Kidney capillary endothelial cell (primary cell): ENCODE data around the gene LRRC17.
"Not testable (repeated sequence)": the region's sequence is repeated elsewhere in the genome, so short reads cannot be mapped to it uniquely, and the experiment has no call there.

Experiments used
- DNase-seq: peaks from one replicate; pipeline ENCODE4 v3.0.0-alpha.2; 2018; ENCODE audit warnings: low spot score

LRRC17 gene

DNA sequence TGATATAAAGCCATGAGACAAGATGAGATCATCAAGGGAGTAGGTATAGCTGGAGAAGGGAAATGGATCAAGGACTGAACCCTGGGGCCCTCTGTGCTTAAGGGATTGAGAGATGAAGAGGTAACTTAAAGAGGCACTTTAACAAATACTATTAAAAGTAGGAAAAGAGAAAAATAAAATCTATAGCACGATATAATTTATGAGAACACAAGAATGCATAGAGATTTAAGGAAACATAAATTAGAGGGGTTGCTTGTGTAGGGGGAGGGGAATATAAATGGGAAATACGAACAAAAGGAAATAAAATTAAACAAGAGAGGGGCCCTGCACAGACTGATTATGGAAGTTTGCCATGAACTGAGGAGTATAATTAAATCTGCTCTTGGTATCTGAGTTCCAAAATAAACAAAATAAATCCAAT is 15.6 kb upstream of the LRRC17 start:
- no peak for DNase-seq

DNA sequence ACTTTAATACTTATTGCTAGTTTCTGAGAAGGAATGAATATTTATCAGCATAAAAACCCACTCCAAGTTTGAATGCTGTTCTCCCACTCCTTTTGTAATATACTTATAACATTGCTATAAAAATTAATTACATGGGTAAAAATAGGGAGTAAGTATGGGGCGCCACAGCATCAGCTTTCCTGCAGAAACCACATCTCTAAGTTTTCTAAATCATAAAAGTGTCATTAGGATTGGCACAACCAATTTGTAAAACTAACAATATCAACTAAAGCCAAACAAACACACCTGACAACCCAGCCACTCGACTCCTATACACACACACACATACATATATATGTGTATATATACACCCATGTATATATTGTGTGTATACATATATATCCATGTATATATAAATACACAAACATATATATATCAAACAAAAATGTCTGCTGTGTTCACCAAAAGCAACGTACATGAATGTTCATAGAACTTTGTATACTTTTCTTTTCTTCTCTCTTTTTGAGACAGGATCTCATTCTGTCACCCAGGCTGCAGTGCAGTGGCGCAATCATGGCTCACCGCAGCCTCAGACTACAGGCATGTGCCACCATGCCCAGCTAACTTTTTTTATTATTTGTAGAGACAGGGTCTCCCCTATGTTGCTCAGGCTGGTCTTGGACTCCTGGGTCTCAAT is 14.8 kb upstream of the LRRC17 start:
- no peak for DNase-seq

DNA sequence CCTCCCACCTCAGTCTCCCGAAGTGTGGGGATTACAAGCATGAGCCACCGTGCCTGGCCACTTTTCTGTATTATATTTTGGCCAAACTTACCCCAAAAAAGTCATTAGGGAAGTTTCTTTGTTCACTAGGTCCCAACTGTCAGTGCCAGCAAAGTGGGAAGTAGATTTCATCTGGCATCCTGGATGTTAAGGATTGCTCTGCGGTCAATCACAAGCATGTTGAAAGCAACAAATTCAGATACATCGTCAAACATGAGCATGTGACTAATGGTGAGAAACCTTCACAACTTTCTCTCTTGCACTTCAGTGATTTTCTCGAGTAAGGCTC is 14.3 kb upstream of the LRRC17 start:
- no peak for DNase-seq

DNA sequence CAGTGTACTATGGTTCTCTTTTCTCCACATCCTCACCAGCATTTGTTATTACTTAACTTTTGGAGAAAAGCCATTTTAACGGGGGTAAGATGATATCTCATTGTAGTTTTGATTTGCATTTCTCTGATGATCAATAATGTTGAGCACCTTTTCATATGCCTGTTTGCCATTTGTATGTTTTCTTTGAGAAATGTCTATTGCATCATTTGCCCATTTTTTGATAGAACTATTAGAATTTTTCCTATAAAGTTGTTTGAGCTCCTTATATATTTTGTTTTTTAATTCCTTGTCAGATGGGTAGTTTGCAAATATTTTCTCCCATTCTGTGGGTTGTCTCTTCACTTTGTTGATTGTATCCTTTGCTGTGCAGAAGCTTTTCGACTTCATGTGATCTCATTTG is 10.7 kb upstream of the LRRC17 start:
- not testable (repeated sequence) for DNase-seq

DNA sequence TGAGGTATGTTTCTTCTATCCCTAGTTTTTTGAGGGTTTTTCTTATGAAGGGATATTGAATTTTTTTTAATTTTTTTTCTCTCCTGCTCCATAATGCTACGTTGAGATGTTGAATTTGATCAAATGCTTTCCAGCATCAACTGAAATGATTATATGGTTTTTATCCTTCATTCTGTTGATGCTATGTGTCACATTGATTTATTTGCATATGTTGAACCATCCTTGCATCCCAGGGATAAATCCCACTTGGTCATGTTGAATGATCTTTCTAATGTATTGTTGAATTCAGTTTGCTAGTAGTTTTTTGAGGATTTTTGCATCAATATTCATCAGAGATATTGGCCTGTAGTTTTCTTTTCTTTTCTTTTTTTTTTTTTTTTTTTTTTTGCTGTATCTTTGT is 9.2 kb upstream of the LRRC17 start:
- not testable (repeated sequence) for DNase-seq

DNA sequence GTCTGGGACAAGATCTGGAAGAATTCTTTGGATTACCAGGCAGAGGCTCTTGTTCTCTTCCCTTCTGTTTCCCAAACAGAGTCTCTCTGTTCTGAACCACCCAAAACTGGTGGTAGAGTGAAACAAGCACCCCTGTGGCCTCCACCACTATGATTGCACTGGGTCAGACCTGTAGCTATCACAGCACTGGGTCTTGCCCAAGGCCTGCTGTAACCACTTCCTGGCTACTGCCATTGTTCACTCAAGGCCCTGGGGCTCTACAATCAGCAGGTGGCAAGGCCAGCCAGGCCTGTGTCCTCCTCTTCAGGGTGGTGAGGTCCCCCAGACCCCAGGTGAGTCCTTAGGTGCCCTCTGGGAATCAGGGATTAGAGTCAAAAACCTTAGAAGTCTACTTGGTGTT is 4.1 kb upstream of the LRRC17 start:
- no peak for DNase-seq

DNA sequence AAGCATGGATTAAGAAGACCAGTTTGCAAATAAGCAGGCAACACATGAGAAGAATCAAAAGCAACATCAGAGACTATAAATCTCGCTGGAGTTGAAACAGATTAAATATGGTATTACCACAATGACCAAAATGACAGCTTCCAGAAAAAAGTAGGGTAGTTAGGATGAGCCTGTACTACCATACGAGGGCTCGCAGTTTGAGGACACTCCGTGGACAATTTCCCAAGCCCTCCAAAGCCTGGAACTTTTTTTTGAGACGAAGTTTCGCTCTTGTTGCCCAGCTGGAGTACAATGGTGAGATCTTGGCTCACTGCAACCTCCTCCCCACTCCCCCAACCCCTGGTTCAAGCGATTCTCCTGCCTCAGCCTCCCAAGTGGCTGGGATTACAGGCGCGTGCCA is 1.0 kb downstream of the LRRC17 start:
- no peak for DNase-seq

DNA sequence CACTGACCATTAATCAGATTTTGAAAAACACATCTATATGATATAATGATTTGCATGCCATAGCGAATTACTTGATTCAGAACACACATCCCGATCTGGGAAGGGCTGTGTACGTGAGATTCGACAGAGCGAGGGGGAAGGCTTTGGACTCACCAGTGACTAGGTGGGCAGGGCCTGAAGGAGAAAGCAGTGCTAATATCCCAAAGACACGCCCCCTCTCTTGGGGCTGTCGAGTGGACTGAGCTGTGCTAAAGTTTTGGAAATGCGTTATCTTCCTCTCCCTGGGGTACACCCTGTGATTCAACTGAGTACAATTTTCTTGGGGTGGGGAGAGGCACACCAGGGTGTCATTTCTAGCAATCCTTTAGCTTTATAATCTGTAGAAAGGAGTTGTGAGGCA is 1.8 kb downstream of the LRRC17 start:
- no peak for DNase-seq

DNA sequence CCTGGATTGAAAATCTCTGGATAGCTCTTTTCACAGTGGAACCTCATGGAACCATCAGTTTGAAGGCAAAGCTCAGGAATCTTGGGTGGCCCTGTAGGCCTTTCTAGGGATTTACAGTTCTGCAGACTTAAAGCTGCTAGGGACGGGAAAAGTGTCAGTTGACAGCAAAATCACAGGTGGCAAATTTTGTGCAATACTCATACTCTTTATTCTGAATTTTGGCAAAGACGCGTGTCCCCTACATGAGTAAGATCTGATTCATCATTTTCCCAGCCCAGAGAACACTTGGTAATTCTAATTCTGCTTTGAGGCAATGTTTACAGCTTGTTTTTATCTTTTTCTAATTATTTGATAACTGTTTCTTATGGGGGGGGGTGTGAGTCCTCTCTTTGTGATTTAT is 3.6 kb downstream of the LRRC17 start:
- no peak for DNase-seq

DNA sequence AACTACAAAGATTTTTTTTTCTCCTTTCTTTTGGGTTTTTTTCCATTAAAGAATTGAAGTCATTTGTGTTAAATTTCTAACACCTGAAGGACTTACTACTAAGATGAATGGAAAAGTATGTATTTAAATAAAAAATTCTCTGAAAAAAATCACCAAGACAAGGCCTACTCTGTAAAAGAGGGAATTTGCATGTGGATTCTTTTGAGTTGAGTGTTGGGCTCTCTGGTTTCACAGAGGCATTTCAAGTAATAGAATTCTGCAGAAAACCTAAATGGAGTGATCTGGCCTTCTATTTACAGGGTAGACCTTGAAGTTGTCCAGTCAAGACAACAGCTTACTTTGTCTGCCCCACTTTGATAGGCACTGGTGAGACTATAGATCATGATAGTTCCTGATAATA is 4.1 kb downstream of the LRRC17 start:
- DNase-seq: no peak

DNA sequence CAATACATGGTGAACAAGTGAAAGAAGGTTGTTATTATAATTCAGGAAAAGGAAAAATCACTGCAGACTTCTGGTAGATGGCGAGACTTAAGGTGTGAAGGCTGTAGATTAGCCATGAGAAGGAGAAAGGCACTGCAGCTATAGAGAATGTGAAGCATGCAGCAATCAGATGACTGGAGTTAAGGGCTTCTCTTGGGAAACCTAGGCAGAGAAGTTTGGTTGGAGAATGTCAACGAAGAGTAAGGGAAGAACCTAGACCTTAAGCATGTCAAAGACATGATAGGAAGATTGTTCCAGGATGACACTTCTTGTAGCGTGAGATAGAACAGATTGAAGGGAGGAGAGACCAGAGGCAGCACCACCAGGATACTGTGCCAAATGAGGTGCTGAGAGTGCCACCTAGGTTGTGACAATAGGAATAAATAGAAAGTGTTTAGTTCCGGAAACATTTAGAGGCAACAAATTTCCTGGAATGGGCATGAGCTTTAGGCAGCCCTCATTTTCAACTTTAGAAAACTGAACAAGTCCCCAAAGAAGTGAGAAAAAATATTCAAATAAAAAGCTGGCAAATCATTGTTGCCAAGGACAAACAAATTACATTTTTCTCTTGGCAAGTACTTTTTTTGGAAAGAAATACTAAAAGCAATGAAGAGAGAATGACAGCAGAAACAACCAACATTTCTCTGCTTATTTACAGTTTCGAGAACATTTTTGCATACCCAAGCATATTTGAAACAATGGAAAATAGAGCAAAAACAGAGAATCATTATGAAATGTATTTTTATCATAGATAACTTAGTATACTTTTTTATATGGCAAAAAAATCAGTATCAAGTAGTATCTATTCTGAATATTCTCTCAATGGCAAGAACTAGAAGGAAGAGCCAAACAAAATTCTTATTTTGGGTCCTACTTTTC is 4.9 kb downstream of the LRRC17 start:
- no peak for DNase-seq

DNA sequence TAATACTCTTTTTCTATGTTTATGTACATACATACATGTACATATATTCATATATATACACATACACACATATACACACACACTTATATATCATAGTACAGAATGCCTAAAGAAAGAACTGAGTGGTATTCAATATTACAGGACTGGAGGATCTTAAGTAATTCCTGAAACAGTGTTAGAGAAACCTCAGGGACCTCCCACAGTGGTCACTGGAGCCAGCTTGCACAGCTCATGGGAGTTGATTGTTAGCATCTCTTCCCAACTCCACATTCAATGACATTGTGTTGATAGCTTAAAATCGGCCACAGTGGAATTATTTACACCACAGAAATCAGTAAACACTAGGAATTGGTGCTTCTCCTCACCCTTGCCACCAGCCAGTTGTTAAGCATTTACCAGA is 6.0 kb downstream of the LRRC17 start:
- no peak for DNase-seq

DNA sequence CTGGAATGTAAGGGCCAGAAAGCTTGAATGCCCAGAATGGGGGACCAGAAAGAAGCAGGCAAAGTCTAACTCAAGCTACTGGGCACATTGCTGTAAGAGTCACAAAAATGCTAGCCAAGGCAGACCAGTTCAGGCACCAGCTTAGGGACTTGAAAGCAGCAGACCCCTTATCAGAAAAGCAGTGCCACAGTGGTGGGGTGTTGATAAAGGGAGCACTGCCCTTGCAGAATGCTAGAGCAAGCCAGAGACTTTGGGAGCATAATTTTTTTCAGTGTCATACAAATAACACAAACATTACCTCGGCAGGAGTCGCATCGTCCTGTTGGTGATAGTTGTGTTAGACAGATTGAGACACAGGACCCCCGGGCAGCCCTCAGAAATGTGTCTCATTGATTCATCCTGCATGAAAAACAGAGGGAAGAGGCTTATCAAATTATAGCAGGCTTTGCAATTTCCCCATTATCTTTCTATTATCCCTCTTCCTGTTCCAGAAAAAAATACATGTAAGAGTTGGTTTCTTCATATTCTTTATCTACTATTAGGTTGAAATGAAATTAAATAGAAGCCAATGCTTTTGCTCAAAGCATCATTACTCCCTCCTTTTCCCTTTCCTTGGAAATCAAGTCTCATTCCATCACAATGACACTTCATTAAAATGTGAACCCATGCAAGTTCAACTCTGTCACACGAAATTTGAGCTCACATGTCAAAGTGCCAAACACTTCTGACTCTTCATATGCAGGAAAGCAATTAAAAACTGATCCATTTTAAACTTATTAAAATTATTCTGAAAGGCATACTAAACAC is 13.4 kb downstream of the LRRC17 start:
- no peak for DNase-seq

DNA sequence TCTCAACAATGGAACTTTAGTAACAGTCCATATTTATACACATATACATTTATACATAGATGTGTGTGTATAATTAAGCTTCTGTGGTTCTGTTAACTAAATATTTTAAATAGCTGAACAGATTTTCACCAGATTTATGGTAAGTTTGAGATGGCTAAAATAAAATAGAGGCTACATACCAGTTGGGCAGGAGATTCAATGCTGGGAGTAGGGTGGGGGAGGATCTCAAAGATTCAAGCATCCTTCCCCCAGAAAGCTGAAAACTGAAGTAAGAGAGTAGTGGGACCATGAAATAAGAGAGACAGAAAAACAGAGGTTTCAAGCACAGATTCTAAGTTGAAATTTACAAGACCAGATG is 14.0 kb downstream of the LRRC17 start:
- no peak for DNase-seq

DNA sequence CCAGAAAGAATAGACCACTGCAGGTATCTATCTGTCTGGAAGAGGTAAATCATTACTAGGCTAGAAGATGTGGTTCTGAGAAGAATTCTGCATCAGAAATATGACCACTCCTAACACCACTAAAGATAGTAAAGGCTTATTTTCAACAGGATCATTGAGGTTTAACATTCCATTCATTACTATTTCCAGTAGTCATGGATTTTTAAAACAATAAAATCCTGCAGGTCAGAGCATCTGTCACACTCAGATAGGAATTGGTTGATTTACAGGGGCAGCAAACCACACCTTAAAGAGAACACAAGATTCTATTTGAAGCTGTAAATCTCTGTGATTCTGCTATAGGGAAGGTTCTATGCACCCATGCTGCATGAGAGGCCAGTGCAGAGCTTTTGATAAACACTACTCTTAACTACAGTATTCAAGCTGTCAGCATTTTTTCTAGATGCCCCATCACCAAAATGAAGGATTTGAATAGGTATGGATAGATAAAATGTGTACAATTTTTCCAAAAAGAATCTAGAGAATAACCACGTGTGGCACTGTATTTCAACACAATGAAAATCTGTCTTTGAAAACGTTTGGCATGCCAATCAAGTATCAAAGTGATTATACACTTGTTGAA is 14.6 kb downstream of the LRRC17 start:
- no peak for DNase-seq

DNA sequence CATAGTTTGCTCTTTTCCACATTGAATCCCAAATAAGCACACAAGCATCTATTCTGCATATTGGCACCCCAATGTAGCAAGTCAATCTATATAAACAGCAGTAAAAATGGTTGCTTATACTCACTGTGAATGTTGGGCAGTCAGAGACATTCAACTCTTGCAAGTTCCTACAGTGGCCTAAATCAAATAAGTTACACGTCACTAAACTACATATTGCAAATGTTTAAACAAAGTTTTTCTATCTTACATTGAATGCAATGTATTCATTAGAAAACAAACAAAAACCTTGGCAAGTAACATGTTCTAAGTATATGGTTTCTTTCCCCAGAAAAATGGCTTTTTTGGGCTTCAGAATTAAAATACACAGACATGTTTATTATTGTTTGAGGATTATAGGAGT is 19.0 kb downstream of the LRRC17 start:
- DNase-seq: no peak

DNA sequence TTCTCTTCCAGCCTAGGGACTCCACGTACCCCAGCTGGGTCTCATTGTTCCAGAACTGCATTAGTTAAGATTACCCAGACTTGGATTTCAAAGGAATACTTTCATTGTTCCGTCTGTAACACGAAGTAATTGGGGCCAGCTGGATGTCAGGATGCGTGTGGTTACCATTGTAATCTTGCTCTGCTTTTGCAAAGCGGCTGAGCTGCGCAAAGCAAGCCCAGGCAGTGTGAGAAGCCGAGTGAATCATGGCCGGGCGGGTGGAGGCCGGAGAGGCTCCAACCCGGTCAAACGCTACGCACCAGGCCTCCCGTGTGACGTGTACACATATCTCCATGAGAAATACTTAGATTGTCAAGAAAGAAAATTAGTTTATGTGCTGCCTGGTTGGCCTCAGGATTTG is 21.0 kb downstream of the LRRC17 start:
- no peak for DNase-seq

DNA sequence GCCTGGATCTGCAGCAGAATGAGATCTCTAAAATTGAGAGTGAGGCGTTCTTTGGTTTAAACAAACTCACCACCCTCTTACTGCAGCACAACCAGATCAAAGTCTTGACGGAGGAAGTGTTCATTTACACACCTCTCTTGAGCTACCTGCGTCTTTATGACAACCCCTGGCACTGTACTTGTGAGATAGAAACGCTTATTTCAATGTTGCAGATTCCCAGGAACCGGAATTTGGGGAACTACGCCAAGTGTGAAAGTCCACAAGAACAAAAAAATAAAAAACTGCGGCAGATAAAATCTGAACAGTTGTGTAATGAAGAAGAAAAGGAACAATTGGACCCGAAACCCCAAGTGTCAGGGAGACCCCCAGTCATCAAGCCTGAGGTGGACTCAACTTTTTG is 21.4 kb downstream of the LRRC17 start:
- DNase-seq: no peak

DNA sequence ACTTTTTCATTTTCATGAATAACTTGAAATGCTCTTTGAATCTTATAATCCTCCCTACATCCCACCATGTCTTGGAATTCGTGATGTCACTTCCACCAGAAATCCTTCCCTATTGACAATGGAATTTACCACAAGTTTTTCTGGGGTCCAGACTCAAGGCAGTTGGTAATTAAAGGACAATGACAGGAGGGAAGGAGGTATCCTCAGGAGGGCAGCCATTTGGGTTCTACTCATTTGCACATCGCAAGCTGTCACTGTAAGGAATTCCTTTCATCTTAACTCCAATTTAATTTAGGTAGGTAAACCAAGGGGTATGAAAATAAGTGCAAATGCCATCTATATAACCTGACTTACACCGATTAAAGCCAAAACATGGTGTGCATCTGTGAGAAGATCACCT is 21.9 kb downstream of the LRRC17 start:
- DNase-seq: no peak

DNA sequence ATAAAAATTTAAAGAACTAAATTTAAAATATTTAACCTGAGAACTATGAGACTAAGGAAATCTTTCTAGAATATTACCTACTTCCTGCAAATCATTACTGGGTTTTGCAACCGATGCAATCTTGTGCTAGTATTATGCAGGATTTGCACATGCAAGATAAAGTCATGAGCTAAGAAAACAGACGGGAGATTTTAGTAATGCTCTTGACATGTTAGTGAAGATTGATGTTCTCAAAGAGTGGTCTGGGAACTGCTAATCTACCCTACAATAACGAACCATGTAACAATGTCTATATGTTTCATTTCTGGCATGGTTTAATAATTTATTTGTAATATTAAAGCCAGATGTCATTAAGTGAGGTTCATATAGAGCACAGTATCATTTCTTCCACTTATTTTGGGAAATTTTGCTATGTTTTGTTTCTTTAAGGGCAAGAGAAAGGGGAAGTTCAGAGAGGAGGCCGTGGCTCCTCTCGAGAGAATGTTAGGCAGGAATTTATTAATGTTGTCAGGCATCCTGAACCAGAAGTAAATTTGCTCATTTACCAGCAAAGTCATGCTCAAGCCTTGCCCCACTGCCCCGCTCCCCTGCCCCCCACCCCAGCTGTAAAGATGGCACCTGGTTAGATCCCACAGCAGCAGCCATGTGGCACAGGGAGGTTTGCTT is 22.8 kb downstream of the LRRC17 start:
- DNase-seq: no peak

DNA sequence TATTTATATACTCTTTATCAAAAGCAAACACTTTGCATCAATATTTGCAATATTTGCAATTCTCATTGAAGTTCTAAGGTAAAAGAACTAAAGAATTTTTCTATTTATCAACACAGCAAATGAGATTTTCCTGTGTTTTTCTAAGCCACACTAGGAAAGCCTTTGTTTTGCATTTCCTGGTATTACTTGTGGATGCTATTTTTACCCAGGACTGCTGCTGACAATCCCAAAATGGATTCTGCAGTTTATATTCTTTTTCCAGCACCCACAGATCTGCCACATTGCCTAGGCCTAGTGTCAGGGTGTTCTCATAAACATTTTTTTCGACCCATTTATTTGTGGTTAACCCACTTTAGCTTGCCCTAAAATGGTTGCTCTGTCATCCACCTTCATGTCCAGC is 25.9 kb downstream of the LRRC17 start:
- DNase-seq: peak; percentile 44
